T follicular helper cell (primary cell): ENCODE data around the gene EBPL.
A peak's percentile ranks its signal among the peaks of the same experiment; 100 is the strongest.
"Not testable (repeated sequence)": the region's sequence is repeated elsewhere in the genome, so short reads cannot be mapped to it uniquely, and the experiment has no call there.

Source experiments
- DNase-seq: peaks from one replicate; pipeline ENCODE4 v3.0.0-alpha.2; 2020; ENCODE audit warnings: low read depth
- total RNA-seq, 2 experiments: gene quantifications; one replicate each; lab custom pipeline; 2026; lab: John Stamatoyannopoulos, UW

Gene EBPL
- 6.1 to 11.3 reads per million in 2 experiments for total RNA-seq

GRCh38 chr13:49690995-49691784 is at the start of gene EBPL:
TSS of gene EBPL (minus strand) at chr13:49691486. CDS start at chr13:49691424, 62 bp downstream.
- DNase-seq: peak; percentile 80

- no peak for DNase-seq
Measured at GRCh38 chr13:49740870-49741269, 49.6 kb upstream of the EBPL start.

GRCh38 chr13:49739498-49740187 is 48.4 kb upstream of the EBPL start:
- DNase-seq: no peak

- no peak for DNase-seq
Measured at GRCh38 chr13:49733181-49733951, 42.1 kb upstream of the EBPL start.

- DNase-seq: no peak
Measured at GRCh38 chr13:49731766-49732165, 40.5 kb upstream of the EBPL start.

GRCh38 chr13:49716615-49717014 is 25.3 kb upstream of the EBPL start:
- DNase-seq: no peak

GRCh38 chr13:49714757-49715156 is 23.5 kb upstream of the EBPL start:
- no peak for DNase-seq

GRCh38 chr13:49711218-49711863 is 20.1 kb upstream of the EBPL start:
- DNase-seq: no peak

- not testable (repeated sequence) for DNase-seq
Measured at GRCh38 chr13:49704264-49704663, 13.0 kb upstream of the EBPL start.

GRCh38 chr13:49701491-49701890 is 10.2 kb upstream of the EBPL start:
- no peak for DNase-seq

GRCh38 chr13:49697468-49697867 is 6.2 kb upstream of the EBPL start:
- DNase-seq: no peak

- no peak for DNase-seq
Measured at GRCh38 chr13:49694446-49694845, 3.2 kb upstream of the EBPL start.

GRCh38 chr13:49693877-49694276 is 2.6 kb upstream of the EBPL start:
- DNase-seq: no peak

- DNase-seq: no peak
Measured at GRCh38 chr13:49693191-49693733, 2.0 kb upstream of the EBPL start.

GRCh38 chr13:49690133-49690994 is 922 bp downstream of the EBPL start:
- DNase-seq: no peak

GRCh38 chr13:49683489-49683888 is 7.8 kb downstream of the EBPL start:
- DNase-seq: no peak

GRCh38 chr13:49681842-49682435 is 9.3 kb downstream of the EBPL start:
- DNase-seq: no peak

GRCh38 chr13:49679246-49679645 is 12.0 kb downstream of the EBPL start:
- no peak for DNase-seq

GRCh38 chr13:49678191-49678914 is 12.9 kb downstream of the EBPL start:
- DNase-seq: no peak
